Measurements from ENCODE around the gene FBXO38. TPM values are rescaled to one million over a fixed set of nuclear protein-coding genes. Genes with fewer than 3 reads are reported as not detected.

FBXO38 gene
- total and polyA plus RNA-seq, 9 of the 15 experiments (the other 6 are each of a cell fraction or from before 2014, with no cell fraction given) = 7.4 to 39.4 (median 29.3) TPM

DNA sequence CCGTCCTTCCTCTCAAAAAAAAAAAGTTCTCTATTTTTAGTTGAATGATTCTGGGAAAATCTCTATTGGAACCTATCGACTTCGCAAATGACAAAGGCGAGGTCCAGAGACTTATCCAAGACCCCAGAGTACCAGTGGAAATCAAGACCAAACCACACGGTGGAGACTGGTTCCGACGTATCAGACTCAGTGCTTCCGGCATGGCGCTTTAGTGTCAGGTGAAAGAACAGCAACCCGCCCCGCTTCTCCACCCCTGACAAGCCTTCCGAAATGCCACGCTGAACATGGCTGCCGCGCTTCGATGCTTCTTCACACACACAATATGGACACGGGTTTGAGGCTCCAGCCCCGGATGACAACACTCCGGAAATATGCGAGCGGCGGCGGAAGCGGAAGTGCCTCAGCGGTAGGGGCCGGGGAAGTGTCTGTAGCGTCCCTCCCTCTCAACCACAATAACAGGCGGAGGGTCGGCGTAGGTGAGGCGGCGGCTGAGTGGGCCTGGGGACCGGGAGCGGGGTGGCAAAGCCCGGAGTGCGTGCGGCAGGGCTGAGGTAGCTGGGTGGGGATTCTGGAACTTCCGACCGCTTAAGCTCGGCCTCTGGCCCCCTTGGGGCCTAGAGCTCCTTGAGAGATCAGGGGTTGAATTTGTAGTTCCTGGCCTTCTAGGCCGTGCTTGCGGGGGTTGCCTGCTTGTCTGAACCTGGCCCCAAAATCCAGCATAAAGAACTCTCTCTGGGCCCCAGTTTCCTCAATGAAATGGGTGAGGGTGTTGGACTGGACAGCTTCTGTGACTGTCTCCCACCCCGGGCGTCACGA, at the start of gene FBXO38 (continued):
- TF ChIP-seq, protein P1, sequence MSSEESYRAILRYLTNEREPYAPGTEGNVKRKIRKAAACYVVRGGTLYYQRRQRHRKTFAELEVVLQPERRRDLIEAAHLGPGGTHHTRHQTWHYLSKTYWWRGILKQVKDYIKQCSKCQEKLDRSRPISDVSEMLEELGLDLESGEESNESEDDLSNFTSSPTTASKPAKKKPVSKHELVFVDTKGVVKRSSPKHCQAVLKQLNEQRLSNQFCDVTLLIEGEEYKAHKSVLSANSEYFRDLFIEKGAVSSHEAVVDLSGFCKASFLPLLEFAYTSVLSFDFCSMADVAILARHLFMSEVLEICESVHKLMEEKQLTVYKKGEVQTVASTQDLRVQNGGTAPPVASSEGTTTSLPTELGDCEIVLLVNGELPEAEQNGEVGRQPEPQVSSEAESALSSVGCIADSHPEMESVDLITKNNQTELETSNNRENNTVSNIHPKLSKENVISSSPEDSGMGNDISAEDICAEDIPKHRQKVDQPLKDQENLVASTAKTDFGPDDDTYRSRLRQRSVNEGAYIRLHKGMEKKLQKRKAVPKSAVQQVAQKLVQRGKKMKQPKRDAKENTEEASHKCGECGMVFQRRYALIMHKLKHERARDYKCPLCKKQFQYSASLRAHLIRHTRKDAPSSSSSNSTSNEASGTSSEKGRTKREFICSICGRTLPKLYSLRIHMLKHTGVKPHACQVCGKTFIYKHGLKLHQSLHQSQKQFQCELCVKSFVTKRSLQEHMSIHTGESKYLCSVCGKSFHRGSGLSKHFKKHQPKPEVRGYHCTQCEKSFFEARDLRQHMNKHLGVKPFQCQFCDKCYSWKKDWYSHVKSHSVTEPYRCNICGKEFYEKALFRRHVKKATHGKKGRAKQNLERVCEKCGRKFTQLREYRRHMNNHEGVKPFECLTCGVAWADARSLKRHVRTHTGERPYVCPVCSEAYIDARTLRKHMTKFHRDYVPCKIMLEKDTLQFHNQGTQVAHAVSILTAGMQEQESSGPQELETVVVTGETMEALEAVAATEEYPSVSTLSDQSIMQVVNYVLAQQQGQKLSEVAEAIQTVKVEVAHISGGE (CRISPR knock-in tag; IDR thresholded peaks at IDR 0.05) = peak in 2 of 3 experiments; percentile 81 to 95; a peak in 5 of 6 replicates
- TF ChIP-seq POLR3A (IDR thresholded peaks at IDR 0.05; ENCODE audit: borderline replicate concordance, extremely low read depth, insufficient read depth, insufficient read length) (no peak), KAT7 (CRISPR knock-in tag; IDR thresholded peaks at IDR 0.05; ENCODE audit: borderline replicate concordance) (peak; percentile 71; the same call in 1 of the 2 replicates), RBM17 (IDR thresholded peaks at IDR 0.05; ENCODE audit: borderline replicate concordance, low read depth, low read length) (no peak), XRCC4 (IDR thresholded peaks at IDR 0.05; ENCODE audit: extremely low read depth, insufficient read depth, insufficient read length) (no peak), EP300 (IDR thresholded peaks at IDR 0.05; ENCODE audit: low read length) (no peak), KDM5B (IDR thresholded peaks at IDR 0.05; ENCODE audit: insufficient replicate concordance, low read depth, low read length) (peak; percentile 81), LEF1 (IDR thresholded peaks at IDR 0.05) (0 out of 2 replicates have a peak, but pooled peaks have one; percentile 17), SAP30 (IDR thresholded peaks at IDR 0.05; ENCODE audit: borderline replicate concordance, insufficient read depth, low read depth, low read length, poor library complexity, severe bottlenecking) (peak; percentile 88), SPI1 (IDR thresholded peaks at IDR 0.05; ENCODE audit: borderline replicate concordance, low read depth, low read length) (peak; percentile 94), SIRT6 (IDR thresholded peaks at IDR 0.05; ENCODE audit: low read depth, low read length) (no peak), ZNF639 (CRISPR knock-in tag; conservative IDR thresholded peaks at IDR 0.05 in 1 of 2, IDR thresholded peaks at IDR 0.05 in 1 of 2) (peak in 1 of 2 experiments; percentile 84; a peak in 2 of 4 replicates), ZNF3 (CRISPR knock-in tag; IDR thresholded peaks at IDR 0.05) (no peak), TBP (optimal IDR thresholded peaks at IDR 0.05; ENCODE audit: low read depth, low read length) (peak; percentile 90), JUN (IDR thresholded peaks at IDR 0.05; ENCODE audit: borderline replicate concordance, low read depth, low read length) (peak; percentile 92), JUN (CRISPR knock-in tag; IDR thresholded peaks at IDR 0.05; ENCODE audit: borderline replicate concordance) (0 out of 2 replicates have a peak, but pooled peaks have one; percentile 10), TAL1 (IDR thresholded peaks at IDR 0.05) (no peak), ZNF232 (CRISPR knock-in tag; IDR thresholded peaks at IDR 0.05) (no peak)
- TF ChIP-seq, protein P2, sequence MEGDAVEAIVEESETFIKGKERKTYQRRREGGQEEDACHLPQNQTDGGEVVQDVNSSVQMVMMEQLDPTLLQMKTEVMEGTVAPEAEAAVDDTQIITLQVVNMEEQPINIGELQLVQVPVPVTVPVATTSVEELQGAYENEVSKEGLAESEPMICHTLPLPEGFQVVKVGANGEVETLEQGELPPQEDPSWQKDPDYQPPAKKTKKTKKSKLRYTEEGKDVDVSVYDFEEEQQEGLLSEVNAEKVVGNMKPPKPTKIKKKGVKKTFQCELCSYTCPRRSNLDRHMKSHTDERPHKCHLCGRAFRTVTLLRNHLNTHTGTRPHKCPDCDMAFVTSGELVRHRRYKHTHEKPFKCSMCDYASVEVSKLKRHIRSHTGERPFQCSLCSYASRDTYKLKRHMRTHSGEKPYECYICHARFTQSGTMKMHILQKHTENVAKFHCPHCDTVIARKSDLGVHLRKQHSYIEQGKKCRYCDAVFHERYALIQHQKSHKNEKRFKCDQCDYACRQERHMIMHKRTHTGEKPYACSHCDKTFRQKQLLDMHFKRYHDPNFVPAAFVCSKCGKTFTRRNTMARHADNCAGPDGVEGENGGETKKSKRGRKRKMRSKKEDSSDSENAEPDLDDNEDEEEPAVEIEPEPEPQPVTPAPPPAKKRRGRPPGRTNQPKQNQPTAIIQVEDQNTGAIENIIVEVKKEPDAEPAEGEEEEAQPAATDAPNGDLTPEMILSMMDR (IDR thresholded peaks at IDR 0.05 in 2 of 3, conservative IDR thresholded peaks at IDR 0.05 in 1 of 3; ENCODE audit: insufficient read depth in 2 of 3, low read depth in 1 of 3, low read length in 3 of 3) = peak; percentile 19 to 37 (median 22); a peak in 3 of 6 replicates

All from K562 (cell line).